ENCODE measurements around the gene HHIP.

- TF ChIP-seq TARDBP (IDR thresholded peaks at IDR 0.05) (no peak), PKNOX1 (IDR thresholded peaks at IDR 0.05) (no peak), BHLHE40 (IDR thresholded peaks at IDR 0.05; ENCODE audit: borderline replicate concordance) (no peak), SP1 (IDR thresholded peaks at IDR 0.05) (no peak), FOXK2 (IDR thresholded peaks at IDR 0.05) (no peak), ARNT (IDR thresholded peaks at IDR 0.05) (no peak), FOXM1 (IDR thresholded peaks at IDR 0.05; ENCODE audit: borderline replicate concordance) (no peak)
Measured at GRCh38 chr4:144723471-144723870, 77.5 kb downstream of the HHIP start.
